ENCODE data around the gene CLIP1.

GRCh38 chr12:122393817-122394216, 28.7 kb downstream of the CLIP1 start:
- TF ChIP-seq, protein P1, sequence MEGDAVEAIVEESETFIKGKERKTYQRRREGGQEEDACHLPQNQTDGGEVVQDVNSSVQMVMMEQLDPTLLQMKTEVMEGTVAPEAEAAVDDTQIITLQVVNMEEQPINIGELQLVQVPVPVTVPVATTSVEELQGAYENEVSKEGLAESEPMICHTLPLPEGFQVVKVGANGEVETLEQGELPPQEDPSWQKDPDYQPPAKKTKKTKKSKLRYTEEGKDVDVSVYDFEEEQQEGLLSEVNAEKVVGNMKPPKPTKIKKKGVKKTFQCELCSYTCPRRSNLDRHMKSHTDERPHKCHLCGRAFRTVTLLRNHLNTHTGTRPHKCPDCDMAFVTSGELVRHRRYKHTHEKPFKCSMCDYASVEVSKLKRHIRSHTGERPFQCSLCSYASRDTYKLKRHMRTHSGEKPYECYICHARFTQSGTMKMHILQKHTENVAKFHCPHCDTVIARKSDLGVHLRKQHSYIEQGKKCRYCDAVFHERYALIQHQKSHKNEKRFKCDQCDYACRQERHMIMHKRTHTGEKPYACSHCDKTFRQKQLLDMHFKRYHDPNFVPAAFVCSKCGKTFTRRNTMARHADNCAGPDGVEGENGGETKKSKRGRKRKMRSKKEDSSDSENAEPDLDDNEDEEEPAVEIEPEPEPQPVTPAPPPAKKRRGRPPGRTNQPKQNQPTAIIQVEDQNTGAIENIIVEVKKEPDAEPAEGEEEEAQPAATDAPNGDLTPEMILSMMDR (IDR thresholded peaks at IDR 0.05; ENCODE audit: insufficient read depth, low read length) = no peak
- no peak for TF ChIP-seq REST (IDR thresholded peaks at IDR 0.05; ENCODE audit: insufficient replicate concordance, low read depth)
